GM10266 (cell line): ENCODE data around the gene DEGS2.

ENCODE experiments used
- DNase-seq: peaks from one replicate; pipeline ENCODE4 v3.0.0; 2012; ENCODE audit errors: extremely low spot score
- TF ChIP-seq, protein P1 (sequence below): IDR thresholded peaks from 2 replicates; pipeline ENCODE4 v1.5.1; 2012; ENCODE audit warnings: mild to moderate bottlenecking, low read depth; ENCODE audit not compliant: control insufficient read depth, insufficient read depth; ENCODE audit errors: missing control alignments

The DEGS2 gene

DNA sequence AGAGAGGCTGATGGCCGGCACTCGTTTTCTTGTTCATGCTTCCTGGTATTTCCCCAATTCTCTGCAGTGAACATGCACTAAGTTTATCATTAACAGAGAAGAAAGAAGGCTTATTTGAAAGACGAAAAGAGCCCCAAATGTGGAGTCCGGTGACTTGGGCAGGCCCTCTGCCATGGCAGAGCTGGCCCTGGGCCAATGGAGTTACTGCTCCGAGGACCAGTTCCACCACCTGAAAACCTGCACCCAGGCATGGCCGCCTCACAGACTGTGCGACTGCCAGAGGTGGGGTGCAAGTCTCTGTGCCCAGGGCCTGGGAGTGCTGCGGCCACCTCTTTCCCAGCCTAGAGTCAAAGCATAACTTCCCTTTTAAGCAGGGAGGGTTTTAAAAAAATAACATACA lies 24.9 kb downstream of the DEGS2 start:
- DNase-seq = no peak
- TF ChIP-seq, protein P1, sequence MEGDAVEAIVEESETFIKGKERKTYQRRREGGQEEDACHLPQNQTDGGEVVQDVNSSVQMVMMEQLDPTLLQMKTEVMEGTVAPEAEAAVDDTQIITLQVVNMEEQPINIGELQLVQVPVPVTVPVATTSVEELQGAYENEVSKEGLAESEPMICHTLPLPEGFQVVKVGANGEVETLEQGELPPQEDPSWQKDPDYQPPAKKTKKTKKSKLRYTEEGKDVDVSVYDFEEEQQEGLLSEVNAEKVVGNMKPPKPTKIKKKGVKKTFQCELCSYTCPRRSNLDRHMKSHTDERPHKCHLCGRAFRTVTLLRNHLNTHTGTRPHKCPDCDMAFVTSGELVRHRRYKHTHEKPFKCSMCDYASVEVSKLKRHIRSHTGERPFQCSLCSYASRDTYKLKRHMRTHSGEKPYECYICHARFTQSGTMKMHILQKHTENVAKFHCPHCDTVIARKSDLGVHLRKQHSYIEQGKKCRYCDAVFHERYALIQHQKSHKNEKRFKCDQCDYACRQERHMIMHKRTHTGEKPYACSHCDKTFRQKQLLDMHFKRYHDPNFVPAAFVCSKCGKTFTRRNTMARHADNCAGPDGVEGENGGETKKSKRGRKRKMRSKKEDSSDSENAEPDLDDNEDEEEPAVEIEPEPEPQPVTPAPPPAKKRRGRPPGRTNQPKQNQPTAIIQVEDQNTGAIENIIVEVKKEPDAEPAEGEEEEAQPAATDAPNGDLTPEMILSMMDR = no peak

DNA sequence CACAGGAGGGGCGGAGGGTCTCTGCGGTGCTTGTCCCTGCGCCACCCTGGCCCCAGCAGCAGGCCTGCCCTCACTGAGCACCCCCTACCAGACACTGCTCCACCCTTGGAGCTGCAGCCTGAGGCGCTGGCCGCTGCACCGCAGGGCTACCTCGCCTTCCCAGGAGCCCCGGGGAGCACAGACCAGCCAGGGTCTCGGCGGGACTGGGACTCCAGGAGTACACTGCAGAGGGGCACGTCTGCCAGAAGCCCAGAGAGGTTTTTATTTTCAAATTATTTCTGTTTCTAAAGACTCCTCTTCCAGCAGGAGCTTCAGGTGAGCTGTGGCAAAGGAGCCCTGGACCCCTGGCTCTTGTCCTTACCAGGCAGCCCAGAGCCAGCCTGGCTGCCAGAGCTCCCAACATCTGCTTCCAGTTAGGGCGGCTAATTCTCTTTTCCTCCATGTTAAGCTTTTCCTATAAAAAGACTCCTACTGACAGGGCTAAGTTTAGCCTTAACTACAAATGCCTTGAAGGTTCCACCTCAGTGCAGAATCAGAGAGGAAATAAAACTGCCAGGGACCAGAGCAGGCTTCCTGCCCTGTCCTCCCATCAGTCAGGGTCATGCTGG lies 26.4 kb downstream of the DEGS2 start:
- no peak for DNase-seq
- TF ChIP-seq, protein P1 = no peak

DNA sequence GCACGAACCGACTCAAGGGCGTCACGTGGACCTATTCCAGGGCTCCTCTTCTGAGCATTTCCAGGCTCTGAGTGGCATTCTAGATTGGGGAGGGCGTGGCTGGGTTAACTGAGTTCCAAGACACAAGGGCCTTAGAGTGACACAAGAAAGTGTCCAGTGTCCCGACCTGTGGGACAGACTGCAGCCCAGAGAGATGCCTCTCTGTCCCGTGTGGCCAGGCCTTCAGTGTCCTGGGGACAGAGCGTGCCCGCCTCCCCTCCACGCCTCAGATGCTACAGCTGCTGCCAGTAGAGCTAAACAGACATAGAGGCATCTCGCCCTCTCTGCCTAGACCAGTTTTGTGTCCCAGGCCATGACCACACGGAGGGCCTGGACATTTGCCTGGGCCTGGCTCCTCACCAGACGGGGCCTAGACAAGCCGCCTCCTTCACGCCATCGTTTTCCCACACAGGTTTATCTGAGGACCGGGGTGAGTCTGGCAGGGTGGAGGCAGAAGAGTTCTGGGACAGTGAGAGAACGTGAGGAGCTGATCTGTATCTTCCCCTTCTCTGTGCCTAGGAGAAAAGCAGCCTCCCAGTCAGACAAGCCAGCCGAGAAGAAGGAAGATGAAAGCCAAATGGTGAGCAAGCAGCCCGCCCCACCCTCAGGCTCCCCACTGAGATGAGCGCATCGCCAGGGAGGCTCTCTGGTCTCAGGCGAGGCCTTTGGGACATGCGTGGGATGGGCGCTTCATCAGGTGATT lies 27.1 kb downstream of the DEGS2 start:
- no peak for DNase-seq

DNA sequence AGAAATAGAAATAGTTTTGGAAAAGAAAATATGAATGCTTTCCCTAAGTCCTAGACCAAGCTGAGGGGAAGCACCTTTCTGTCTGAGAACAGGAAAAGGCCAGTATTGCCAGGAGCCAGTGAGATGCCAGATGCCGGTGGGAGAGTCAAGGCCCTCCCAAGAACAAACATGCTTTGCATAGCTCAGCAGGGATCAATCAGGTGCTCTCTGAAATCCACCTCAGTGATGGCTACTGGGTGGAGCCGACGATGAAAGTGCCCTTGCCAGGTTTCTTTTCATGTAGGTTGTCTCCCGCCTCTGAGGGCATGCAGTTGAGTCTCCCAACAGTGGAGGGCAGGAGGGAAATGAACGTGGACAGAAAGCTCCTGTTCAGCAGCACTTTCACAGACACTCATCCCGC lies 28.3 kb downstream of the DEGS2 start:
- no peak for DNase-seq
- TF ChIP-seq, protein P1 = no peak

More for the DNA sequence above, 27.1 kb downstream of the DEGS2 start:
- TF ChIP-seq, protein P1 = no peak

DNA sequence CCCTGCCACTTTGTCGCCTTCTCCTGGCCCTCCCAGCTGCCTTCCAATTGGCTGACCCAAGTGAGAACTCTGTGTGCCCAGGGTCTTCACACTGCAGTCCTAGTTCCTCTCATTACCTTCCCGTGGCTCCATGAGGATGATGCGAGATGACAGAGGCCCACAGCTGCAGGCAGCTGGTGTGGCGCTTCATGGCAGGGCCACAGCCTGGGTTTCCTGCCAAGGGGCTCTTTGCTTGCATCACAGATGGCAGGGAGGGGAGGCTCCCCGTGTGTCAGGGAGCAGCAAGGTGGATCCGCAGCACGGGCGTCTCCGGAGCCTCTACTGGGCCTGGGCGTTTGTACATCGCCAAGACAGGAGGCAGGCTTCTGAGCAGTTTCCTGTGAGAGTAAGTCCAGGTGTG lies 28.9 kb downstream of the DEGS2 start:
- TF ChIP-seq, protein P1 = no peak
- no peak for DNase-seq

DNA sequence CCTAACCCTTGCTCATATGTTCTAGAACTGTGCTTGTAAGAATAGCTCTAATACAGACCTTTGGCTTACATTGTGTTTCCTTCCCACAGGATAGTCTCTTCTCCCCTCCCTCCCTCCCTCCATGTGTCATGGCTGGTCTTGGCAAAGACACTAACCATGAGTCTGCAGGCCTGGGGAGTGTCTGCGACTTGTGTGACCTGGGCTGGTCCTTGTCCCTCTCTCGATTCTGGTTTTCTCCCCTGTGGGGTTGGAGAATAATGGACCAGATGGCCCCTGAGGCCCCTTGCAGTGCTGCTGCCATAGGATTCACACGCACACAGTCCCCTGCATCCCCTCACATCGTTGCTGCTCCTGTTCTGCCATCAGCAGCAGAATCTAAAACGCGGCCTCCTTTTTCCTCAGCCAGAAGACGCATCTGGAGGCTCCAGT lies 30.3 kb downstream of the DEGS2 start:
- no peak for DNase-seq
- TF ChIP-seq, protein P1 = no peak

DNA sequence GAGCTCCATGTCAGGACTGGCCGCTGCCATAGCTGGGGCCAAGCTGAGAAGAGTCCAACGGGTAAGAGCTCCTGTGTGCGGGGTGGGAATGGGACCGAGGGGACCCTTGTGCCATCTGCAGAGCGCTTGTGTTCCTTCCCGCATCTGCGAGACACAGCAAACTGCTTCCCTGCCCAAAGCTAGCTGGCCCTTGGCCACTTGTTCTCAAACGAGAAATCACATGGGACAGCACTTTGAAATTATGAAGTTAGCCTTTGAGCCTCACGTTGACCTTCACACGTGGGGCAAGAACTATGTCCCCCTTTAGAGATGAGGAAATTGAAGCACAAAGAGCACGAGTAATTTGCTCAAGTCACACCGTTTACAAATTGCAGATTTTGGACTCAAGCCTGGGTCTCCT lies 30.8 kb downstream of the DEGS2 start:
- TF ChIP-seq, protein P1 = no peak
- no peak for DNase-seq
